MCF 10A (cell line): Measurements from ENCODE around the gene PDLIM4. TPM values are rescaled to one million over a fixed set of nuclear protein-coding genes. Genes with fewer than 3 reads are reported as not detected.
A peak's percentile ranks its signal among the peaks of the same experiment; 100 is the strongest.

Source experiments
- BruUV-seq: library from RNA; stranded (reverse); fragments of 400-500 nt; replicated peaks from 2 replicates; lab custom pipeline; 2021; lab: Mats Ljungman, UMichigan
- CTCF ChIA-PET: fragments of 300-600 bp; sonication (Branson Sonifier 250); formaldehyde crosslinking; extraction: SDS; loops from one replicate; lab custom pipeline; 2021; ENCODE audit warnings: antibody characterized with exemption, inconsistent platforms; lab: Yijun Ruan, JAX
- POLR2A ChIA-PET: fragments of 300-600, 350-650 bp; sonication (Branson Sonifier 250); formaldehyde crosslinking; extraction: SDS; loops from one replicate; lab custom pipeline; 2020; ENCODE audit warnings: antibody characterized with exemption, inconsistent platforms; lab: Yijun Ruan, JAX
- DNase-seq: peaks from one replicate; pipeline ENCODE4 v3.0.0-alpha.2; 2018; ENCODE audit not compliant: unreplicated experiment
- H3K27ac Mint-ChIP-seq: one replicate; pipeline ENCODE4 v1.8.0; 2022; ENCODE audit warnings: mild to moderate bottlenecking, low read depth, mixed read lengths; ENCODE audit not compliant: unreplicated experiment
- H3K27me3 Mint-ChIP-seq: one replicate; pipeline ENCODE4 v1.8.0; 2022; ENCODE audit warnings: mixed read lengths; ENCODE audit not compliant: insufficient read depth, unreplicated experiment
- H3K36me3 Mint-ChIP-seq: one replicate; pipeline ENCODE4 v1.8.0; 2022; ENCODE audit warnings: mild to moderate bottlenecking, moderate library complexity, mixed read lengths; ENCODE audit not compliant: insufficient read depth, unreplicated experiment
- H3K4me1 Mint-ChIP-seq: one replicate; pipeline ENCODE4 v1.8.0; 2022; ENCODE audit warnings: mixed read lengths; ENCODE audit not compliant: insufficient read depth, unreplicated experiment
- H3K4me3 Mint-ChIP-seq: one replicate; pipeline ENCODE4 v1.8.0; 2022; ENCODE audit warnings: mild to moderate bottlenecking, moderate library complexity, mixed read lengths; ENCODE audit not compliant: unreplicated experiment
- H3K9me3 Mint-ChIP-seq: one replicate; pipeline ENCODE4 v1.8.0; 2022; ENCODE audit warnings: mixed read lengths; ENCODE audit not compliant: unreplicated experiment
- intact Hi-C: fragments of 100-400 bp; cut with micrococcal nuclease; formaldehyde crosslinking; loops from 2 replicates; pipeline ENCODE4 v1.14.1; 2022
- total RNA-seq: library from RNA; stranded (reverse); gene quantifications from 2 replicates; pipeline ENCODE4 v1.2.3, GENCODE V29; 2022
- TF ChIP-seq, protein P1 (sequence below): fragments of 200-600 bp; IDR thresholded peaks from one replicate; pipeline ENCODE4 v1.8.0; 2022; ENCODE audit warnings: antibody characterized with exemption, mild to moderate bottlenecking; ENCODE audit not compliant: unreplicated experiment

The PDLIM4 gene
- total RNA-seq, 1 experiment from 2014 or later: 101 TPM

GRCh38 chr5:132295505-132296411, 38.3 kb downstream of the PDLIM4 start:
- Mint-ChIP-seq H3K9me3 (no peaks in the 10 kb centered on the region), H3K27me3 (no peaks in the 10 kb centered on the region), H3K36me3 (peaks cover 22% of the 10 kb centered on the region), H3K4me1 (peaks cover 59% of the 10 kb centered on the region), H3K27ac (peak overlapping the region; percentile 89), H3K4me3 (peak overlapping the region; percentile 98)
- peak; percentile 62 for DNase-seq
- CTCF ChIA-PET: interaction anchor here (0.5 to 8.0 kb wide), 12 partner anchors 15 to 1503 kb away, joined by 3 to 69 read pairs (median 3); no protein-coding TSS in a partner anchor
- BruUV-seq: TSS peak; percentile 31
- TF ChIP-seq, protein P1, sequence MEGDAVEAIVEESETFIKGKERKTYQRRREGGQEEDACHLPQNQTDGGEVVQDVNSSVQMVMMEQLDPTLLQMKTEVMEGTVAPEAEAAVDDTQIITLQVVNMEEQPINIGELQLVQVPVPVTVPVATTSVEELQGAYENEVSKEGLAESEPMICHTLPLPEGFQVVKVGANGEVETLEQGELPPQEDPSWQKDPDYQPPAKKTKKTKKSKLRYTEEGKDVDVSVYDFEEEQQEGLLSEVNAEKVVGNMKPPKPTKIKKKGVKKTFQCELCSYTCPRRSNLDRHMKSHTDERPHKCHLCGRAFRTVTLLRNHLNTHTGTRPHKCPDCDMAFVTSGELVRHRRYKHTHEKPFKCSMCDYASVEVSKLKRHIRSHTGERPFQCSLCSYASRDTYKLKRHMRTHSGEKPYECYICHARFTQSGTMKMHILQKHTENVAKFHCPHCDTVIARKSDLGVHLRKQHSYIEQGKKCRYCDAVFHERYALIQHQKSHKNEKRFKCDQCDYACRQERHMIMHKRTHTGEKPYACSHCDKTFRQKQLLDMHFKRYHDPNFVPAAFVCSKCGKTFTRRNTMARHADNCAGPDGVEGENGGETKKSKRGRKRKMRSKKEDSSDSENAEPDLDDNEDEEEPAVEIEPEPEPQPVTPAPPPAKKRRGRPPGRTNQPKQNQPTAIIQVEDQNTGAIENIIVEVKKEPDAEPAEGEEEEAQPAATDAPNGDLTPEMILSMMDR: no peak
- POLR2A ChIA-PET: interaction anchor here (0.6 to 5.0 kb wide), 10 partner anchors 9 to 193 kb away, joined by 3 to 178 read pairs (median 5); partner anchors contain the start of genes PDLIM4 and SLC22A5
- intact Hi-C loops: loop anchor here (1.0 to 10.0 kb wide), 3 partner anchors 31 to 199 kb away; partner anchors contain the start of genes IRF1 and SLC22A5

DNA sequence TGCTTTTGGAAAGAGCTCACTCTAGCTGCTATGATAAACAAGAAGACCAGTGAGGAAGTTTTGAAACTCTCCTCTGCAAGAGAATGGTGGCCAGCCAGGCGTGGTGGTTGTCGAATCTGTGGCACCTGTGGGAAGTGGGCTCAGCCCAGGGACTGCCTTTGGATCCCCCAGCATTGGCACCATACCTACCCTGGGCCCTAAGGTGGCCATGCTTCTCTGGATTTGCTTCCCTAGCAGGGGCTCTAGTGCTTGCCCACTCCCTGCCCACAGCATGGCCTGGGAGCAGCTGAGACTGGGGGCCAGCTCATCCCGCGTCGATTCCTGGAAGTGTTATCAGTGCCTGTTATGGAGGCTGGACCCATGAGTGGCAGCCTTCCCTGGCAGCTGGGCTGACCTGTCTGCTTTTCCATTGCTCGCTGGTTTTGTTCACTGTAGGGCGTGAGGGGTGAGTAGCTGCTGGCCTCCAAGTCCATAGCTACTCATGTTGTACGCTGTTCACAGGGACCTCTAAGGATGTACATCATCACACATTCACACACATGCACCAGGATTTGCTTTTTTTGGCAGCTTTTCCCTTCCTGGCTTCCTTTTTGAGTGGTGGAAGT, 39.0 kb downstream of the PDLIM4 start:
- peaks cover 23% of the 10 kb centered on the region for H3K36me3 Mint-ChIP-seq
- H3K27me3 Mint-ChIP-seq: no peaks in the 10 kb centered on the region
- CTCF ChIA-PET: interaction anchor here (0.5 to 8.0 kb wide), 10 partner anchors 14 to 233 kb away, joined by 3 to 69 read pairs (median 4); no protein-coding TSS in a partner anchor
- H3K27ac Mint-ChIP-seq: peak overlapping the region; percentile 89
- peak overlapping the region; percentile 98 for H3K4me3 Mint-ChIP-seq
- TF ChIP-seq, protein P1: no peak
- DNase-seq: no peak
- POLR2A ChIA-PET: interaction anchor here (0.9 to 5.0 kb wide), 8 partner anchors 8 to 71 kb away, joined by 3 to 178 read pairs (median 6); partner anchors contain the start of genes PDLIM4 and SLC22A5
- no TSS peak for BruUV-seq
- no peaks in the 10 kb centered on the region for H3K9me3 Mint-ChIP-seq
- intact Hi-C loops: loop anchor here (10.0 kb wide), 1 partner anchor 198 kb away; the partner anchor contains the start of gene IRF1
- peaks cover 60% of the 10 kb centered on the region for H3K4me1 Mint-ChIP-seq

- Mint-ChIP-seq H3K27me3 (no peaks in the 10 kb centered on the region), H3K27ac (peak overlapping the region; percentile 33), H3K4me1 (peaks cover 60% of the 10 kb centered on the region), H3K36me3 (peaks cover 23% of the 10 kb centered on the region), H3K9me3 (no peaks in the 10 kb centered on the region), H3K4me3 (peak overlapping the region; percentile 98)
- no TSS peak for BruUV-seq
- no peak for DNase-seq
- TF ChIP-seq, protein P1: no peak
- POLR2A ChIA-PET: interaction anchor here (0.6 to 5.0 kb wide), 4 partner anchors 14 to 70 kb away, joined by 3 to 178 read pairs (median 6); partner anchors contain the start of gene SLC22A5
- intact Hi-C loops: loop anchor here (10.0 kb wide), 1 partner anchor 197 kb away; the partner anchor contains the start of gene IRF1
- CTCF ChIA-PET: interaction anchor here (0.5 to 8.0 kb wide), 6 partner anchors 19 to 986 kb away, joined by 3 to 69 read pairs (median 4); no protein-coding TSS in a partner anchor
Observed at GRCh38 chr5:132297211-132297940, 39.9 kb downstream of the PDLIM4 start.
